Fibroblast of mammary gland (primary cell): ENCODE data around the gene AMBRA1.
A peak's percentile ranks its signal among the peaks of the same experiment; 100 is the strongest.

Experiments used
- DNase-seq: peaks from one replicate; pipeline ENCODE4 v3.0.0-alpha.2; 2010; ENCODE audit warnings: low read depth
- H3K4me3 ChIP-seq: 2 replicates; pipeline ENCODE4 v1.5.1; 2011; ENCODE audit warnings: low read depth, mild to moderate bottlenecking, low read length, moderate library complexity; ENCODE audit not compliant: control insufficient read depth
- CTCF ChIP-seq: conservative IDR thresholded peaks from 2 replicates; pipeline ENCODE4 v1.5.1; 2011; ENCODE audit warnings: low read depth, low read length, inconsistent platforms; ENCODE audit not compliant: control insufficient read depth, insufficient read depth

AMBRA1 gene

GRCh38 chr11:46489656-46490560 lies 103.9 kb downstream of the AMBRA1 start:
- no peak overlapping the region for H3K4me3 ChIP-seq
- peak; percentile 77 for TF ChIP-seq CTCF
- DNase-seq, result peak; percentile 61

- no peak for DNase-seq
- TF ChIP-seq CTCF, result no peak
- H3K4me3 ChIP-seq, result no peak overlapping the region
Measured at GRCh38 chr11:46485856-46486443, 107.9 kb downstream of the AMBRA1 start.

GRCh38 chr11:46484101-46484500 lies 109.7 kb downstream of the AMBRA1 start:
- H3K4me3 ChIP-seq, result no peak overlapping the region
- DNase-seq, result no peak
- TF ChIP-seq CTCF, result no peak

- TF ChIP-seq CTCF, result no peak
- no peak overlapping the region for H3K4me3 ChIP-seq
- DNase-seq, result no peak
Measured at GRCh38 chr11:46480909-46481308, 112.9 kb downstream of the AMBRA1 start.

- no peak overlapping the region for H3K4me3 ChIP-seq
- TF ChIP-seq CTCF, result no peak
Measured at GRCh38 chr11:46480166-46480726, 113.6 kb downstream of the AMBRA1 start.

GRCh38 chr11:46479601-46480000 lies 114.2 kb downstream of the AMBRA1 start:
- no peak overlapping the region for H3K4me3 ChIP-seq
- DNase-seq, result no peak
- TF ChIP-seq CTCF, result no peak

More at GRCh38 chr11:46480166-46480726, 113.6 kb downstream of the AMBRA1 start:
- DNase-seq, result no peak
